ENCODE results near the gene FAHD1.
A peak's percentile ranks its signal among the peaks of the same experiment; 100 is the strongest.

The FAHD1 gene

GRCh38 chr16:1817276-1817589 is 9.8 kb upstream of the FAHD1 start:
- no peak for DNase-seq (ENCODE audit: low spot score)

GRCh38 chr16:1817716-1818115 is 9.3 kb upstream of the FAHD1 start:
- no peak for DNase-seq (ENCODE audit: low spot score)

- DNase-seq (ENCODE audit: low spot score), result no peak
These were observed 8.7 kb upstream of the FAHD1 start for GRCh38 chr16:1818204-1818872.

GRCh38 chr16:1818873-1819525 is 8.0 kb upstream of the FAHD1 start:
- DNase-seq (ENCODE audit: low spot score), result no peak

- DNase-seq (ENCODE audit: low spot score), result no peak
These were observed 7.4 kb upstream of the FAHD1 start for GRCh38 chr16:1819611-1820010.

GRCh38 chr16:1820096-1820945 is 6.7 kb upstream of the FAHD1 start:
- no peak for DNase-seq (ENCODE audit: low spot score)

- no peak for DNase-seq (ENCODE audit: low spot score)
These were observed 6.1 kb upstream of the FAHD1 start for GRCh38 chr16:1820946-1821290.

GRCh38 chr16:1821861-1822611 is 5.0 kb upstream of the FAHD1 start:
- DNase-seq (ENCODE audit: low spot score), result no peak

- no peak for DNase-seq (ENCODE audit: low spot score)
These were observed 4.2 kb upstream of the FAHD1 start for GRCh38 chr16:1822801-1823200.

- peak; percentile 74 for DNase-seq (ENCODE audit: low spot score)
These were observed 3.2 kb upstream of the FAHD1 start for GRCh38 chr16:1823821-1824220.

GRCh38 chr16:1825381-1825863 is 1.6 kb upstream of the FAHD1 start:
- no peak for DNase-seq (ENCODE audit: low spot score)

- no peak for DNase-seq (ENCODE audit: low spot score)
These were observed 929 bp upstream of the FAHD1 start for GRCh38 chr16:1825864-1826690.

- DNase-seq (ENCODE audit: low spot score), result no peak
These were observed 1.8 kb downstream of the FAHD1 start for GRCh38 chr16:1828645-1829410.

- no peak for DNase-seq (ENCODE audit: low spot score)
These were observed 3.2 kb downstream of the FAHD1 start for GRCh38 chr16:1830213-1830612.

- DNase-seq (ENCODE audit: low spot score), result no peak
These were observed 4.4 kb downstream of the FAHD1 start for GRCh38 chr16:1831186-1832075.

- DNase-seq (ENCODE audit: low spot score), result no peak
These were observed 5.9 kb downstream of the FAHD1 start for GRCh38 chr16:1832838-1833454.

GRCh38 chr16:1834096-1834495 is 7.1 kb downstream of the FAHD1 start:
- no peak for DNase-seq (ENCODE audit: low spot score)

- no peak for DNase-seq (ENCODE audit: low spot score)
These were observed 12.5 kb downstream of the FAHD1 start for GRCh38 chr16:1839554-1839953.

- DNase-seq (ENCODE audit: low spot score), result no peak
These were observed 19.0 kb downstream of the FAHD1 start for GRCh38 chr16:1845985-1846384.
